ENCODE results near the gene QRICH1. TPM values are rescaled to one million over a fixed set of nuclear protein-coding genes. Genes with fewer than 3 reads are reported as not detected.

QRICH1 gene
- total and polyA plus RNA-seq, 2 of the 4 experiments (the other 2 are of a cell fraction), result 62.7 to 77.3 TPM

DNA sequence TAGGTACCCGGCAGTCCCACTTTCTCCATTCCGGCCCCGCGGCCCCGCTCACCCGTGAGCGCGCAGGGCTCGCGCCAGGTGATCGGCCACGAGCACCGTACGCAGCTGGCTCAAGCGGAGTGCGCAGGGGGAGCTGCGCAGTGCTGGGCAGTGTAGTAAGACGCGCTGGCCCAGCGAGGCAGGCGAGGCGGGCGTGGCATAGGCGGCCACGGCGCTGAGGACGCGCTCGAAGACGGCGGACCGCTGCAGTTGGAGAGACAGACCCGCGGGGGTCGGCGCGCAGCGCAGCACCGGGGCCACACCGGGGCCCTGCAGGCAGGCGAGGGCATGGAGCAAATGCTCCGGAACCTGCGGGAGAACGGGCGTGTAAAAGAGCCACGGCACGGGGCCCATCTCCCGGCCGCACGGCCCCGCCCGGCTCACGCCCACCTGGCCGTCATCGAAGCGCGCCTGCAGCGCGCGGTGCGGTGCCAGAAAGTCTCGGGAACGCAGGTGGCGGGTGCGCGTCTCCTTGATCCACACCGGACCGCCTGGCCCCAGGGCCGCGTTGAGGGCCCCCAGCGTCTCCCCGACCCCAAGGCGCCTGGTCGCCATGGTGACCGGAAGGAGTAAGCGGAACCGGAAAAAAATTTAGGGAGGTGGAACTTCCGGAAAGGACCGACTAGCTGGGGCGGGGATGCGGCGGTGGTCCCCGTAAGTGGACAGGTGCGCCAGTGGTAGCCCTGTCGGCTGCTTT is 75.7 kb downstream of the QRICH1 start, which contains the start of gene DALRD3:
Gene DALRD3, minus strand, starts transcription at position 610 of the 736 bp plus-strand sequence. Its CDS starts 16 bp downstream, at position 594.
- Histone ChIP-seq H3K4me2 (ENCODE audit: low read depth, low read length) (peak within 1 kb of the TSS; percentile 96), H3K9ac (ENCODE audit: low read depth, low read length) (peak within 1 kb of the TSS; percentile 50), H4K8ac (ENCODE audit: low read depth in 2 of 2, low read length in 2 of 2) (peak within 1 kb of the TSS; percentile 70 to 98), H3K4ac (ENCODE audit: low read depth, low read length) (peak within 1 kb of the TSS; percentile 90), H3K18ac (ENCODE audit: low read depth, low read length) (no peak within 1 kb of the TSS), H2AK9ac (replicated peaks; ENCODE audit: low read depth, low read length, poor library complexity) (peak within 1 kb of the TSS; percentile 97), H2AK5ac (ENCODE audit: low read depth, low read length) (peak within 1 kb of the TSS; percentile 82), H3K36me3 (ENCODE audit: control insufficient read depth, insufficient read depth, low read length) (peaks cover 34% of the 10 kb centered on the region), H4K5ac (ENCODE audit: low read depth, low read length) (peak within 1 kb of the TSS; percentile 74), H3K4me3 (ENCODE audit: insufficient read depth, low read depth, low read length) (peak within 1 kb of the TSS; percentile 95), H3K14ac (replicated peaks; ENCODE audit: low read depth, low read length) (peak within 1 kb of the TSS; percentile 89), H3K23ac (ENCODE audit: low read depth, low read length) (peak within 1 kb of the TSS; percentile 58), H4K20me1 (ENCODE audit: insufficient read depth, low read length) (peaks cover 28% of the 10 kb centered on the region), H3K9me1 (ENCODE audit: insufficient read depth, low read length) (peaks cover 9% of the 10 kb centered on the region), H3K27ac (ENCODE audit: insufficient read depth, low read length) (peak within 1 kb of the TSS; percentile 62), H3K27me3 (ENCODE audit: control insufficient read depth, insufficient read depth, low read length) (no peaks in the 10 kb centered on the region), H2AFZ (replicated peaks; ENCODE audit: low read length, poor library complexity) (peak within 1 kb of the TSS; percentile 98), H3K56ac (ENCODE audit: extremely low read depth, insufficient read depth, low read length) (peak within 1 kb of the TSS; percentile 51; the same call in 1 of the 2 replicates), H3K79me1 (ENCODE audit: low read depth in 1 of 2, low read length in 2 of 2) (peaks cover 23 to 81% of the 10 kb centered on the region in 2 experiments; a peak in 3 of 4 replicates), H4K91ac (ENCODE audit: insufficient read depth, low read depth, low read length) (peak within 1 kb of the TSS; percentile 71), H2BK20ac (ENCODE audit: low read depth, low read length) (no peak within 1 kb of the TSS), H3K4me1 (ENCODE audit: control insufficient read depth, insufficient read depth, low read length) (peaks cover 11% of the 10 kb centered on the region), H3K9me3 (ENCODE audit: control insufficient read depth, insufficient read depth, low read length) (no peaks in the 10 kb centered on the region), H2BK5ac (ENCODE audit: low read depth, low read length, poor library complexity, severe bottlenecking) (peak within 1 kb of the TSS; percentile 74), H2BK120ac (ENCODE audit: low read depth, low read length) (no peak within 1 kb of the TSS; the same call in 1 of the 2 replicates), H2BK15ac (ENCODE audit: low read depth, low read length) (no peak within 1 kb of the TSS)
- intact Hi-C loops (cut with micrococcal nuclease), result no loop called here
- 1% methylated on average over 72 of the region's 85 CpGs; no CpG with 5 or more reads in 1 of the 2 experiments for WGBS, 2 experiments (ENCODE audit: extremely low coverage in 2 of 2, insufficient read length in 1 of 2)
- peak; percentile 93 for TF ChIP-seq MXI1 (IDR thresholded peaks at IDR 0.05; ENCODE audit: borderline replicate concordance, low read depth, low read length)
- TF ChIP-seq, protein P1, sequence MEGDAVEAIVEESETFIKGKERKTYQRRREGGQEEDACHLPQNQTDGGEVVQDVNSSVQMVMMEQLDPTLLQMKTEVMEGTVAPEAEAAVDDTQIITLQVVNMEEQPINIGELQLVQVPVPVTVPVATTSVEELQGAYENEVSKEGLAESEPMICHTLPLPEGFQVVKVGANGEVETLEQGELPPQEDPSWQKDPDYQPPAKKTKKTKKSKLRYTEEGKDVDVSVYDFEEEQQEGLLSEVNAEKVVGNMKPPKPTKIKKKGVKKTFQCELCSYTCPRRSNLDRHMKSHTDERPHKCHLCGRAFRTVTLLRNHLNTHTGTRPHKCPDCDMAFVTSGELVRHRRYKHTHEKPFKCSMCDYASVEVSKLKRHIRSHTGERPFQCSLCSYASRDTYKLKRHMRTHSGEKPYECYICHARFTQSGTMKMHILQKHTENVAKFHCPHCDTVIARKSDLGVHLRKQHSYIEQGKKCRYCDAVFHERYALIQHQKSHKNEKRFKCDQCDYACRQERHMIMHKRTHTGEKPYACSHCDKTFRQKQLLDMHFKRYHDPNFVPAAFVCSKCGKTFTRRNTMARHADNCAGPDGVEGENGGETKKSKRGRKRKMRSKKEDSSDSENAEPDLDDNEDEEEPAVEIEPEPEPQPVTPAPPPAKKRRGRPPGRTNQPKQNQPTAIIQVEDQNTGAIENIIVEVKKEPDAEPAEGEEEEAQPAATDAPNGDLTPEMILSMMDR (conservative IDR thresholded peaks at IDR 0.05; ENCODE audit: low read depth, low read length), result no peak
- TF ChIP-seq SMC3 (IDR thresholded peaks at IDR 0.05; ENCODE audit: low read depth, low read length), result no peak
- no peak for TF ChIP-seq FOS (IDR thresholded peaks at IDR 0.05; ENCODE audit: low read depth, low read length)
- peak; percentile 29; the same call in 1 of the 2 replicates for TF ChIP-seq MAZ (IDR thresholded peaks at IDR 0.05; ENCODE audit: borderline replicate concordance, low read depth, low read length)
- TF ChIP-seq POLR2A (IDR thresholded peaks at IDR 0.05; ENCODE audit: low read depth, low read length), result peak; percentile 55
- no peak for TF ChIP-seq BHLHE40 (IDR thresholded peaks at IDR 0.05; ENCODE audit: low read depth, low read length)
- DNase-seq (peak; percentile 51), ATAC-seq (ENCODE audit: low read depth) (peak; percentile 39)
- in situ Hi-C loops (cut with MboI; ENCODE audit: low sequenced_read_pairs), result no loop called here
- ChIA-PET POLR2A (ENCODE audit: unreplicated experiment) (interaction anchor here (2.4 kb wide), 1 partner anchor 10 kb away, joined by 13 read pairs; the partner anchor contains the start of gene WDR6), CTCF (interaction anchor here (0.8 kb wide), 1 partner anchor 10 kb away, joined by 3 read pairs; the partner anchor contains the start of gene WDR6)
- BruUV-seq (replicated peaks), result no TSS peak
- dilution Hi-C loops (cut with HindIII; ENCODE audit: low sequenced_read_pairs, unreplicated experiment), result no loop called here
